HG03571 (cell line): ENCODE results near the gene LRFN2.

Source experiments
- ATAC-seq: cut with Tn5 transposase; IDR thresholded peaks from one replicate; pipeline ENCODE4 v1.9.1; 2021; ENCODE audit not compliant: unreplicated experiment

The LRFN2 gene

GRCh38 chr6:40586369-40587201 lies 579 bp downstream of the LRFN2 start:
- ATAC-seq, result no peak

- no peak for ATAC-seq
Observed at GRCh38 chr6:40585651-40586269, 1.4 kb downstream of the LRFN2 start.

- no peak for ATAC-seq
Observed at GRCh38 chr6:40585223-40585622, 1.9 kb downstream of the LRFN2 start.

GRCh38 chr6:40584741-40585140 lies 2.4 kb downstream of the LRFN2 start:
- ATAC-seq, result no peak

GRCh38 chr6:40583709-40584108 lies 3.5 kb downstream of the LRFN2 start:
- ATAC-seq, result no peak

- no peak for ATAC-seq
Observed at GRCh38 chr6:40582892-40583291, 4.3 kb downstream of the LRFN2 start.

GRCh38 chr6:40579101-40579500 lies 8.1 kb downstream of the LRFN2 start:
- no peak for ATAC-seq

GRCh38 chr6:40577672-40578071 lies 9.5 kb downstream of the LRFN2 start:
- no peak for ATAC-seq

GRCh38 chr6:40573221-40573620 lies 13.9 kb downstream of the LRFN2 start:
- ATAC-seq, result no peak

GRCh38 chr6:40569162-40569910 lies 17.8 kb downstream of the LRFN2 start:
- no peak for ATAC-seq

GRCh38 chr6:40568062-40568708 lies 19.0 kb downstream of the LRFN2 start:
- ATAC-seq, result no peak

- no peak for ATAC-seq
Observed at GRCh38 chr6:40563111-40563510, 24.1 kb downstream of the LRFN2 start.

- no peak for ATAC-seq
Observed at GRCh38 chr6:40559056-40559455, 28.1 kb downstream of the LRFN2 start.

- ATAC-seq, result no peak
Observed at GRCh38 chr6:40558102-40558501, 29.1 kb downstream of the LRFN2 start.

GRCh38 chr6:40556881-40557280 lies 30.3 kb downstream of the LRFN2 start:
- no peak for ATAC-seq

GRCh38 chr6:40556023-40556422 lies 31.1 kb downstream of the LRFN2 start:
- no peak for ATAC-seq

GRCh38 chr6:40555092-40555491 lies 32.1 kb downstream of the LRFN2 start:
- no peak for ATAC-seq

- ATAC-seq, result no peak
Observed at GRCh38 chr6:40552941-40553340, 34.2 kb downstream of the LRFN2 start.

GRCh38 chr6:40551966-40552505 lies 35.1 kb downstream of the LRFN2 start:
- ATAC-seq, result no peak

- ATAC-seq, result no peak
Observed at GRCh38 chr6:40550202-40551101, 36.7 kb downstream of the LRFN2 start.
